Raji (cell line): ENCODE results near the gene IRF2BP2.

Source experiments
- POLR2A ChIP-seq: IDR thresholded peaks from 2 replicates; pipeline ENCODE4 v1.6.1; 2011; ENCODE audit warnings: low read depth, low read length, control low read depth; ENCODE audit not compliant: insufficient read depth

Gene IRF2BP2

GRCh38 chr1:234570329-234571120 lies 39.5 kb downstream of the IRF2BP2 start:
- TF ChIP-seq POLR2A, result no peak

DNA sequence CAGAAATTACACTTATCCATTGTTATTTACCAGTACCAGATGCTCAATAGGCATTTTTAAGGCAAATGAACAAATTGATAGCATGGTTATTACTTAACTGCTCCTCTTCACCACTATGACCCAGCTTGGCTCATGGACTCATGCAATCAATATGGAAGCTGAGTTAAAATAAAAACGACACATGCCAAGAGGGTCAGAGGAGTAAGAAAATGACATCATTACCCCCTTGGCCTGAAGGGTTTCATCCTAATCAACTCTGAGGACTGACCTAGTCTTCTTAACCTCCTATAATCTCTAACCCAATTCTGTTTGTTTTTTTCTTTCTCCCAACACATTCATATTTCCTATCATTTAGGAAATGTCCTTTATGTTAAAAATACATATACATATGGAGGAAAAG lies 41.6 kb downstream of the IRF2BP2 start:
- no peak for TF ChIP-seq POLR2A

- no peak for TF ChIP-seq POLR2A
Measured at GRCh38 chr1:234565132-234565531, 44.8 kb downstream of the IRF2BP2 start.

GRCh38 chr1:234564035-234565029 lies 45.6 kb downstream of the IRF2BP2 start:
- TF ChIP-seq POLR2A, result no peak

GRCh38 chr1:234562334-234562733 lies 47.6 kb downstream of the IRF2BP2 start:
- no peak for TF ChIP-seq POLR2A

DNA sequence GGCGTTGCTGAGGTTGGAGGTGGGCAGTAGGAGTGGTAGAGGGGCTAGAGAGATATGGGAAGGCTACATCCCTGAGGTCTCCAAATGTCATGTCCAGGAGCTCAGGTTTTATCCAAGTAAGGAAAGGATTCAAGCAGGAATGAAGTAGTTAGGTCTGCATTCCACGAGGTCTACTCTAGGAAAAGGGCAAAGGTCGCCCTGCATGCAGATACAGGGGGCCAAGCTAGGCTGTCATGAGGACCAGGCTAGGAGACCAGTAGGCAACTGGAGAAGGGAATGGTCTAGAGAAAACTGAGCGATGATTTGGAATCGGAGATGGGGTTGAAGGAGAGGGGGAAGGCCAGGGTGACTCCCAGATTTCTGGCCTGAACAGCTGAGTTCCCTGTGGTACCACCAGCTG lies 48.7 kb downstream of the IRF2BP2 start:
- no peak for TF ChIP-seq POLR2A

DNA sequence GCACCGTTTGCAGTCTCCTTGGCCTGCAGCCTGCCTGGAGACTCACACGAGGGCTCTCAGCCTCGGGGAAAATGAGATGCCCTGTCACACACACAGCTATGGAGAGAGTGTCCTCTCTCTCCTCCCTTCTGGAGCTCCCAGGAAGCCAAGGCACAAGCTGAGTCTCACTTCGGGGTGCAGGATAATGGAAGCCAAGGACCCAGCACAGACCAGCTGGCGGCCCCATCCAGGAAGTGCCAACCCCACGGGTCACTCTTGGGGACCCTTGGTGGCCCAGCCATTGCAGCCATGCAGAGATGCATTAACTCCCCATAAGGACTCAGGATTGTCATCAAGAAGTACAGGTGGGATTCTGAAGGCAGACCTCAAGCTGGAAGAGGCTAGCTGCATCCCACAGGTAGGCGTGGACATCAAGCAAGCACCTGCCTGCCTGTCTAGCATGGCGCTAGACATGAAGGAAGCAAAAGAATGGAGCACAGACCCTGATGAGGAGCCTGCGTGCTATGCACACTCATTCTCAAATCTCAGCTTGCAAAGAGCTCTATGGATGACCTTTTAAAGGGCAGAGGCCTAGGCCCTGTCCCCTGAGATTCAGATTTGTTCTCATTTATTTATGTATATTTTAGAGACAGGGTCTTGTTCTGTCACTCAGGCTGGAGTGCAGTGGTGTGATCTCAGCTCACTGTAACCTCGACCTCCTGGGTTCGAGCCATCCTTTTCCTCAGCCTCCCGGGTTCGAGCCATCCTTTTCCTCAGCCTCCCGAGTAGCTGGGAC lies 49.9 kb downstream of the IRF2BP2 start:
- TF ChIP-seq POLR2A, result no peak

GRCh38 chr1:234559152-234559901 lies 50.7 kb downstream of the IRF2BP2 start:
- no peak for TF ChIP-seq POLR2A

DNA sequence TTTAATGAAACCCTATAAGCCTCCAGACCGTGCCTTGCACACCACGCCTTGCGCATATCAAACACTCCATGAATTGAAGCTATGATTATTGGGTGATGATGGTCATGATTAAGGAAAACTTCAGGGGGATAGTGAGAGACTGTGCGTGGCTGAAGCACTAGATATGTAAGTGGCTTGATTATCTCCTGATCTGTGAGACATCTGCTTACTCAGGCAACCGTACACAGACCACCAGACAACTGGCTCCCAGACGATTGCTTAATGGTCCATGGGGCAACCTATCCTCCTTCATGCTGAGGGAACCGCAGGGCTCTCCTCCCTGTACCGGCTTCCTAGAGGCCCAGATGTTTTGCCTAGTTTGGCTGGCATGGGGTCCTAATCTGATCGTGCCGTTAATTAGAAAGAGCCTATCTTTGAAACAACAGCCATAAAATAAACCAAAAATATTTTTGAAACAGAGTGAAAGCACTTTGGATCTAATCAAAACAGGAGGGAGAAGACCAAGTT lies 51.6 kb downstream of the IRF2BP2 start:
- no peak for TF ChIP-seq POLR2A

- TF ChIP-seq POLR2A, result no peak
Measured at GRCh38 chr1:234556245-234556943, 53.6 kb downstream of the IRF2BP2 start.

DNA sequence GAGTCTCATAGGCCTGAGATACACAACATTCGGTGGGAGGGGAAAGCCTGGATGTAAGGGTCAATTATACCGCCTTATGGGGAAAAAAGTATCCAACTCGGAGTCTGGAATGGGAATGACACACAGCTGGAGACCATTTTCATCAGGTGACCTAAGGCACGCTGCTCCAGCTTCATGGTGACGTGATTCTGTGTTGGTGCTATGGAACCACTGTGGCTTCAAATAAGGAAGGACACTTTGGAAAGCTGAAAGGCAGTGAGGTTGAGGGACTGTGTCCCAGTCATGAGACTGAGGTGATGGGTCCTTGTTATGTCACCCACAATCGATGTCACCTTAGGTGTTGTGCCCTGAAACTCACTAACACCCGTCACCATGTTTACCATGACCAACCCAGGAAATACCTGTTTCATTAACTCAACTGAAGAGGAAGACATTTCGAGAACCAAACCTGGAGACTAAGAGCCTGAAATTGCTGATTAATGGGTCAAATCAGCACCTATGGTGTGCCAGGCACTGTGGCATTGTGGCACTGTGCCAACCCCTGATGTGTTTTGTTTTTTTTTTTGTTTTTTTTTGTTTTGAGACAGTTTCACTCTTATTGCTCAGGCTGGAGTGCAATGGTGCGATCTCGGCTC lies 54.5 kb downstream of the IRF2BP2 start:
- no peak for TF ChIP-seq POLR2A

DNA sequence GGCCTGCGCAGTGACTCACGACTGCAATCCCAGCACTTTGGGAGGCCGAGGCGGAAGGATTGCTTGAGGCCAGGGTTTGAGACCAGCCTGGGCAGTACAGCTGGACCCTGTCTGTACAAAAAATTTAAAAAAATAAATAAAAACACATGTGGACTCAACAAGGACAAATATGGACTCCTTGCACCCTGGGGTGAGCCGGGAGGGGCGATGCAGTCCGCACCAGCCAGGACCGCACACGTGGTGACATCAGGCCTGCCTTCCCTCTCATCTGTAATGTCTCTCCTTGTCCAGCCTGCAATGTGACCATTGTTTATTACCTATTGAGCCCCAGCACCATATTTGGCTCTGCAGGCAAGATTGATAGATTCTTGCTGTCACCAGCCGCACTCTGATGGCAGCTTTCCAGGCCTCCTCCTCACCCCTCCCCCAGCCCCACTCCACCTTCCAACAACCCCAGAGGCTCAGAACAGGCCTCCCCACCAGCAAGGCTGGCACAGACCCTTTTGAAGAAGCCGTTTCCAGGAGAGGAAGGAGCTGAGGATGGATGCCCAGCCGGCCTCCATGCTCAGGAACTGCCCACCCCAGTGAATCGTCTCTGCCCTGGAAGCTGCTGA lies 55.2 kb downstream of the IRF2BP2 start:
- TF ChIP-seq POLR2A, result no peak
